Posterior vena cava (tissue), 2 donors: ENCODE results near the gene SPAG16. TPM values are rescaled to one million over a fixed set of nuclear protein-coding genes. Genes with fewer than 3 reads are reported as not detected.

Source experiments
- DNase-seq: peaks from one replicate; pipeline ENCODE4 v3.0.0-alpha.2; 2020; ENCODE audit warnings: low spot score
- intact Hi-C, 2 donors: fragments of 100-400 bp; cut with DNase I; formaldehyde crosslinking; loops; one replicate each; pipeline versions ENCODE4 v1.14.1 to v1.14.2; 2022 to 2023
- total RNA-seq, 2 donors: library from RNA; stranded (reverse); fragmentation: NEBNext Ultra II Directional; extraction: Animal tissue kit (Norgen Biotek cat#: 25700); gene quantifications; one replicate each; pipeline ENCODE4 v1.2.1, GENCODE V29; 2021
- donor health status: DM: yes; HTN: yes; CAD: no.
- donor health status: DM: yes; HTN: yes; CAD: no.

Gene SPAG16
- total RNA-seq, 2 donors from 2014 or later: 23.0 to 28.8 TPM

- no peak for DNase-seq
- intact Hi-C loops: no loop called here
Observed at GRCh38 chr2:214261683-214262082, 977.4 kb downstream of the SPAG16 start.

- DNase-seq: no peak
- intact Hi-C loops: no loop called here
Observed at GRCh38 chr2:214264171-214264570, 979.9 kb downstream of the SPAG16 start.

- intact Hi-C loops: no loop called here
- no peak for DNase-seq
Observed at GRCh38 chr2:214265991-214266489, 981.8 kb downstream of the SPAG16 start.

DNA sequence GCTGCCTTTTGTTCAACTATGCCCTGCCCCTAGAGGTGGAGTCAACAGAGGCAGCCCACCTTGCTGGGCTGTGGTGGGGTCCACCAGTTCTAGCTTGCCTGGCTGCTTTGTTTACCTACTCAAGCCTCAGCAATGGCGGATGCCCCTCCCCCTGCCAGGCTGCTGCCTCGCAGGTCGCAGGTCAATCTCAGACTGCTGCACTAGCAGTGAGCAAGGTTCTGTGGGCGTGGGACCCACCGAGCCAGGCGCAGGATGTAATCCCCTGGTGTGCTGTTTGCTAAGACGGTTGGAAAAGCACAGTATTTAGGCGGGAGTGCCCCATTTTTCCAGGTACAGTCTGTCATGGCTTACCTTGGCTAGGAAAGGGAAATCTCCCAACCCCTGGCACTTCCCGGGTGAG, 993.6 kb downstream of the SPAG16 start:
- no peak for DNase-seq
- intact Hi-C loops: no loop called here

GRCh38 chr2:214286011-214286410, 1001.7 kb downstream of the SPAG16 start:
- intact Hi-C loops: no loop called here

GRCh38 chr2:214293593-214293992, 1009.3 kb downstream of the SPAG16 start:
- intact Hi-C loops: no loop called here
- no peak for DNase-seq

More at GRCh38 chr2:214286011-214286410, 1001.7 kb downstream of the SPAG16 start:
- DNase-seq: no peak

GRCh38 chr2:214294426-214294825, 1010.2 kb downstream of the SPAG16 start:
- DNase-seq: no peak
- intact Hi-C loops: no loop called here

- intact Hi-C loops: no loop called here
- DNase-seq: no peak
Observed at GRCh38 chr2:214297423-214297822, 1013.2 kb downstream of the SPAG16 start.

DNA sequence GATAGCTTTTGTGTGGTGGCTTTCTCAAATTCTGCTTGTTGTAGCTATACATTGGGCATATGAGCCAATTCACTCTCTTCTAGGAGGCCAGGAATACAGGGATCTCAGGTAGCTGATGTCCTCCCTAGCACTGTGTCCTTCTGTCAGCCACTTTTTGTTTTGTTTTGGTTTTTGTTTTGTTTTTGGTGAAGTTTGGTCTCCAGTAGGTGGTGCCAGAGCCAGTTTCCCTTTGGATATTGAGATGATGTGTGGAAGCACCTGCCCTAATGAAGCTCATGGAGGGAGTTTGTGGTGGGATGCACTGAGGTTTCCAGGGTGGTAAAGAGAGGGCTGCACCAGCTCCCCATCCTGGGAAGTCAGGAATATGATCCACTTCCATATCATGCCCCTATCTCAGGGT, 1026.1 kb downstream of the SPAG16 start:
- intact Hi-C loops: no loop called here
- no peak for DNase-seq

GRCh38 chr2:214311031-214311533, 1026.8 kb downstream of the SPAG16 start:
- no peak for DNase-seq
- intact Hi-C loops: no loop called here

- intact Hi-C loops: no loop called here
- no peak for DNase-seq
Observed at GRCh38 chr2:214311931-214312749, 1027.9 kb downstream of the SPAG16 start.

DNA sequence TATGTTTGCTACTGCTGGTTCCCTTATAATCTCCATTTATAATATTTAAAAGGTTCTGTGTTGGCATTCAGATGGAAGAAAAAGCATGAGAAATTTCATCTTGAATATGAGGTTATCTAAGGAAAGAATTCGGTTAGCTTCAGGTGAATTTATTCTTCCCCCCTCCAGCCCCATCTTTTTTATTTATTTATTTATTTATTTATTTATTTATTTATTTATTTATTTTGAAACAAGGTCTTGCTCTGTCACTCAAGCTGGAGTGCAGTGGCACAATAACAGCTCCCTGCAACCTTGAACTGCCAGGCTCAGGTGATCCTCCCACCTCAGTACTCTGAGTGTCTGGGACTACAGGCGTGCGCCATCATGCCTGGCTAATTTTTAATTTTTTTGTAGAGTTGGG, 1031.1 kb downstream of the SPAG16 start:
- intact Hi-C loops: no loop called here
- DNase-seq: no peak

- DNase-seq: no peak
- intact Hi-C loops: no loop called here
Observed at GRCh38 chr2:214320211-214320610, 1035.9 kb downstream of the SPAG16 start.

DNA sequence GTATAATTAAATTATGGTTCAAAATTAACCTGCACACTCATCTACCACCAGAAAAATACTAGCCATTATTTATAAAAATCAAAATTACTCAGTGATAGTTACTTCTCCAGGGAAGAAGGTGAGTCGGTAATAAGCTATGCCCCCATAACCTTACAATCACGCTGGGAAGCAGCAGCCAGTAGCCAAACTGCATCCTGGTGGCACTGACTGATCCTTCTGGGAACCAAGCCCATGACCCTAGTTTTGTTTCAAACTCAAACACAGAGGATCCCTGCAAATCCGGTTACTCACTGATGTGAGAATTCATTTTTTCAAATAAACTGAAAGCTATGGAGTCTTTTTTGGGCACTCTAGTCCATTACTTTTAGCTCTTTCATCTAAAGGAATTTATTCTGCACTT, 1038.4 kb downstream of the SPAG16 start:
- intact Hi-C loops: no loop called here
- DNase-seq: no peak

DNA sequence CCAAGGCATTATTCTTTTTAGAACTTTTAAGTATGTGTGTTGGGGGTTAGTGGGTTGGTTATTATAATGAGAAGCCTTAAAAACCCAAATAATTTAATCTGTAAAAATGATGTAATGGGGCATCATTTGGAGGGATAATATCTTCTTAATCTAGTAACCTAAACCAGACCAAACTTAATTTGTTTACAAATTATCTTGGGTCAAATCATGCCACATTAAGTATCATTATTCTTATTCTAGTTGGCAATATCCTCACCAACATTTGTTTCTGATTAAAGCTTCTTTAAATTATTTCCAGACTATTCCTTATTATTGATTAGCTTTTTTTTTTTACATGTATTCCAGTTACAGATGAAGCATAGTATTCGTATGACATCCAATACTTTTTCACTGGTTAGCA, 1041.1 kb downstream of the SPAG16 start:
- DNase-seq: no peak
- intact Hi-C loops: no loop called here

GRCh38 chr2:214328941-214329340, 1044.7 kb downstream of the SPAG16 start:
- intact Hi-C loops: no loop called here
- no peak for DNase-seq

DNA sequence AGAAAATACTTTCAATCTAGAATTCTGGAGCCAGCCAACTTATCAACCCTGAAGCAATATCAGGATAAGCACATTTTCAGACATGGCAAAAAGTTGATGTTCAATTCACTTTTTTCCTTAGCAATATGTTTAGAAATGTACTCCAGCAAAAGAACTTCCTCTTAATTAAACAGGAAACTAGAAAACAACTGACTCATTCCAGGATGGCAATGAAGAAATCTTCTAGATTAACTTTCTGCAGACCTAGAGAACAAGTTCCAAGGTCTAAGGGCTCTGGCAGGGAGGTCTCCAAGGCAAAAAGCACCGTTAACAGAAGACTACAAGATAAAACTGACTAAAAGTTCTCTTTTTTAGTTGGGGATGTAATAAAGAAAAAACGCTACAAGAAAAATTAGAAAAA, 1057.4 kb downstream of the SPAG16 start:
- intact Hi-C loops: no loop called here
- DNase-seq: no peak

GRCh38 chr2:214358506-214358905, 1074.2 kb downstream of the SPAG16 start:
- intact Hi-C loops: no loop called here
- DNase-seq: no peak

DNA sequence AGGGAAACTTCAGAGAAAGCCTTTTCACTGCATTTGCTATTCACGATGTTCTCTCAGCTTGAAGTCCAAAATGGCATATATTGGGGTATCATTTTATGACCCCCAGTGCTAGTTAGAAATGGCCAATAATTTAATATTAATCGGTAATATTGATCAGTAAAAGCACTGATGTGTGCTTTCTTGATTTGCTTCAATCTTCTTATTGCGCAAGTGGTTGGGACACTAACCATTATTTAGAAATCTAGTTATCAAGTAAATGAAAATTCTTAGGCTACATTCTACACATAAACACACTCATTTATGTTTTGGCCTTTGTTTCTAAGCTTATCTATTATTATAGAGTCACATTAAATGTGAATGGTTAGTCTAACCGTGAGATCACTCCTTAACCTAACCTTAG, 1076.9 kb downstream of the SPAG16 start:
- intact Hi-C loops: no loop called here
- DNase-seq: no peak

GRCh38 chr2:214365549-214365948, 1081.3 kb downstream of the SPAG16 start:
- intact Hi-C loops: no loop called here
- DNase-seq: no peak

- intact Hi-C loops: no loop called here
- DNase-seq: no peak
Observed at GRCh38 chr2:214367171-214367570, 1082.9 kb downstream of the SPAG16 start.
